ENCODE data around the gene PLCH1. TPM values are rescaled to one million over a fixed set of nuclear protein-coding genes. Genes with fewer than 3 reads are reported as not detected.

PLCH1 gene
- total and polyA plus RNA-seq, 2 experiments from 2014 or later: 2.6 to 5.8 TPM

GRCh38 chr3:155634121-155634719 is 110.7 kb downstream of the PLCH1 start:
- no peaks in the 10 kb centered on the region for H3K9me3 ChIP-seq (ENCODE audit: low read depth)
- H3K27ac ChIP-seq: no peak overlapping the region
- H3K4me3 ChIP-seq: no peak overlapping the region
- no peak overlapping the region for H3K4me2 ChIP-seq
- peaks cover under 1% of the 10 kb centered on the region for H3K4me1 ChIP-seq (ENCODE audit: insufficient read depth)
- no peak for DNase-seq (ENCODE audit: low spot score)
- no peaks in the 10 kb centered on the region for H3K36me3 ChIP-seq (replicated peaks; ENCODE audit: insufficient read depth, low read depth)
- TF ChIP-seq CTCF (IDR thresholded peaks at IDR 0.05; ENCODE audit: poor library complexity) (no peak), EZH2phosphoT487 (IDR thresholded peaks at IDR 0.05; ENCODE audit: low read depth, severe bottlenecking, unreplicated experiment) (no peak), EZH2 (IDR thresholded peaks at IDR 0.05; ENCODE audit: borderline replicate concordance) (no peak)
- no peaks in the 10 kb centered on the region for H4K20me1 ChIP-seq (ENCODE audit: insufficient read depth, poor library complexity, severe bottlenecking)
- no peaks in the 10 kb centered on the region for H3K27me3 ChIP-seq
- H2AFZ ChIP-seq: no peak overlapping the region
- H3K79me2 ChIP-seq: no peaks in the 10 kb centered on the region
- no peaks in the 10 kb centered on the region for H3K9me2 ChIP-seq (replicated peaks; ENCODE audit: insufficient read depth)
- 96% methylated on average over 3 of the region's 3 CpGs for WGBS (ENCODE audit: low lambda C conversion rate, missing lambda C conversion rate)

GRCh38 chr3:155631323-155632019 is 113.4 kb downstream of the PLCH1 start:
- H3K36me3 ChIP-seq (replicated peaks; ENCODE audit: insufficient read depth, low read depth): no peaks in the 10 kb centered on the region
- H3K79me2 ChIP-seq: no peaks in the 10 kb centered on the region
- H3K9me2 ChIP-seq (replicated peaks; ENCODE audit: insufficient read depth): no peaks in the 10 kb centered on the region
- no peak overlapping the region for H2AFZ ChIP-seq
- no peaks in the 10 kb centered on the region for H4K20me1 ChIP-seq (ENCODE audit: insufficient read depth, poor library complexity, severe bottlenecking)
- no peak overlapping the region for H3K4me3 ChIP-seq
- no peak overlapping the region for H3K27ac ChIP-seq
- H3K9me3 ChIP-seq (ENCODE audit: low read depth): no peaks in the 10 kb centered on the region
- H3K4me2 ChIP-seq: no peak overlapping the region
- 77% methylated on average over 7 of the region's 7 CpGs for WGBS (ENCODE audit: low lambda C conversion rate, missing lambda C conversion rate)
- no peak for TF ChIP-seq EZH2 (IDR thresholded peaks at IDR 0.05; ENCODE audit: borderline replicate concordance)
- no peak for TF ChIP-seq EZH2phosphoT487 (IDR thresholded peaks at IDR 0.05; ENCODE audit: low read depth, severe bottlenecking, unreplicated experiment)
- TF ChIP-seq CTCF (IDR thresholded peaks at IDR 0.05; ENCODE audit: poor library complexity): no peak
- DNase-seq (ENCODE audit: low spot score): no peak
- no peaks in the 10 kb centered on the region for H3K27me3 ChIP-seq
- peaks cover 7% of the 10 kb centered on the region for H3K4me1 ChIP-seq (ENCODE audit: insufficient read depth)

GRCh38 chr3:155629556-155629955 is 115.3 kb downstream of the PLCH1 start:
- H2AFZ ChIP-seq: no peak overlapping the region
- 44% methylated on average over 5 of the region's 5 CpGs for WGBS (ENCODE audit: low lambda C conversion rate, missing lambda C conversion rate)
- no peaks in the 10 kb centered on the region for H3K27me3 ChIP-seq

More at GRCh38 chr3:155629556-155629955, 115.3 kb downstream of the PLCH1 start:
- H3K36me3 ChIP-seq (replicated peaks; ENCODE audit: insufficient read depth, low read depth): no peaks in the 10 kb centered on the region
- DNase-seq (ENCODE audit: low spot score): no peak
- TF ChIP-seq EZH2phosphoT487 (IDR thresholded peaks at IDR 0.05; ENCODE audit: low read depth, severe bottlenecking, unreplicated experiment) (no peak), CTCF (IDR thresholded peaks at IDR 0.05; ENCODE audit: poor library complexity) (no peak), EZH2 (IDR thresholded peaks at IDR 0.05; ENCODE audit: borderline replicate concordance) (no peak)
- no peak overlapping the region for H3K27ac ChIP-seq
- no peaks in the 10 kb centered on the region for H3K79me2 ChIP-seq
- H3K4me2 ChIP-seq: no peak overlapping the region
- no peaks in the 10 kb centered on the region for H3K9me2 ChIP-seq (replicated peaks; ENCODE audit: insufficient read depth)
- no peak overlapping the region for H3K4me3 ChIP-seq
- H4K20me1 ChIP-seq (ENCODE audit: insufficient read depth, poor library complexity, severe bottlenecking): no peaks in the 10 kb centered on the region
- H3K9me3 ChIP-seq (ENCODE audit: low read depth): no peaks in the 10 kb centered on the region
- peaks cover 7% of the 10 kb centered on the region for H3K4me1 ChIP-seq (ENCODE audit: insufficient read depth)

Measured in hepatocyte (in vitro differentiated cells).